ENCODE results near the gene SAPCD2.

Gene SAPCD2

GRCh38 chr9:137067860-137068538, 2.4 kb downstream of the SAPCD2 start:
- CTCF ChIA-PET = interaction anchor here (0.9 to 11.6 kb wide), 30 partner anchors 9 to 324 kb away, joined by 3 to 202 read pairs (median 6); partner anchors contain the start of genes ABCA2, AJM1, FUT7 and MAN1B1
- DNase-seq (ENCODE audit: extremely low spot score) = peak; percentile 89
- POLR2A ChIA-PET = interaction anchor here (0.5 to 1.2 kb wide), 2 partner anchors 21 to 172 kb away, joined by 3 to 5 read pairs; no protein-coding TSS in a partner anchor
- TF ChIP-seq CTCF (IDR thresholded peaks at IDR 0.05; ENCODE audit: control extremely low read depth, extremely low read depth, low read depth, missing control alignments) = peak; percentile 89

GRCh38 chr9:137066096-137066861, 4.1 kb downstream of the SAPCD2 start:
- no peak for TF ChIP-seq CTCF (IDR thresholded peaks at IDR 0.05; ENCODE audit: control extremely low read depth, extremely low read depth, low read depth, missing control alignments)
- CTCF ChIA-PET = interaction anchor here (0.7 to 11.6 kb wide), 22 partner anchors 8 to 274 kb away, joined by 3 to 202 read pairs (median 10); partner anchors contain the start of genes ABCA2, AJM1, FUT7 and MAN1B1
- POLR2A ChIA-PET = no interaction called here
- DNase-seq (ENCODE audit: extremely low spot score) = no peak

GRCh38 chr9:137065336-137065967, 4.9 kb downstream of the SAPCD2 start:
- CTCF ChIA-PET = interaction anchor here (0.8 to 11.6 kb wide), 10 partner anchors 7 to 162 kb away, joined by 3 to 202 read pairs (median 14); partner anchors contain the start of genes ABCA2, FUT7, MAN1B1 and NPDC1
- no peak for TF ChIP-seq CTCF (IDR thresholded peaks at IDR 0.05; ENCODE audit: control extremely low read depth, extremely low read depth, low read depth, missing control alignments)
- POLR2A ChIA-PET = no interaction called here
- DNase-seq (ENCODE audit: extremely low spot score) = no peak

- POLR2A ChIA-PET = no interaction called here
- no peak for TF ChIP-seq CTCF (IDR thresholded peaks at IDR 0.05; ENCODE audit: control extremely low read depth, extremely low read depth, low read depth, missing control alignments)
- CTCF ChIA-PET = interaction anchor here (0.8 to 11.6 kb wide), 17 partner anchors 10 to 280 kb away, joined by 3 to 202 read pairs (median 5); partner anchors contain the start of genes ABCA2, FUT7, MAN1B1 and NPDC1
These were observed 5.5 kb downstream of the SAPCD2 start for GRCh38 chr9:137064880-137065164.

GRCh38 chr9:137064027-137064879, 6.1 kb downstream of the SAPCD2 start:
- ChIA-PET CTCF (interaction anchor here (0.7 to 11.6 kb wide), 29 partner anchors 8 to 286 kb away, joined by 3 to 202 read pairs (median 5); partner anchors contain the start of genes ABCA2, ANAPC2, FBXW5 and FUT7), POLR2A (interaction anchor here (0.6 to 0.8 kb wide), 3 partner anchors 17 to 177 kb away, joined by 3 to 4 read pairs (median 3); no protein-coding TSS in a partner anchor)
- TF ChIP-seq CTCF (IDR thresholded peaks at IDR 0.05; ENCODE audit: control extremely low read depth, extremely low read depth, low read depth, missing control alignments) = peak; percentile 94
- DNase-seq (ENCODE audit: extremely low spot score) = peak; percentile 69

More at GRCh38 chr9:137064880-137065164, 5.5 kb downstream of the SAPCD2 start:
- no peak for DNase-seq (ENCODE audit: extremely low spot score)

Data from GM10248 (cell line).